ENCODE measurements around the gene PSMA1.
"Not testable (repeated sequence)": the region's sequence is repeated elsewhere in the genome, so short reads cannot be mapped to it uniquely, and the experiment has no call there.

Gene PSMA1

GRCh38 chr11:14519917-14520746 lies at the start of gene PSMA1:
Gene PSMA1 (minus strand): TSS chr11:14520386. CDS start chr11:14520299, 87 bp downstream.
- DNase-seq: peak; percentile 94

- DNase-seq: not testable (repeated sequence)
Measured at GRCh38 chr11:14569516-14569915, 49.3 kb upstream of the PSMA1 start.

- DNase-seq: no peak
Measured at GRCh38 chr11:14567064-14567651, 47.0 kb upstream of the PSMA1 start.

GRCh38 chr11:14566331-14567063 lies 46.3 kb upstream of the PSMA1 start:
- no peak for DNase-seq

- no peak for DNase-seq
Measured at GRCh38 chr11:14565845-14566244, 45.7 kb upstream of the PSMA1 start.

GRCh38 chr11:14555818-14556217 lies 35.6 kb upstream of the PSMA1 start:
- DNase-seq: no peak

- no peak for DNase-seq
Measured at GRCh38 chr11:14554959-14555358, 34.8 kb upstream of the PSMA1 start.

- no peak for DNase-seq
Measured at GRCh38 chr11:14552089-14552488, 31.9 kb upstream of the PSMA1 start.

- DNase-seq: no peak
Measured at GRCh38 chr11:14551380-14551779, 31.2 kb upstream of the PSMA1 start.

- DNase-seq: no peak
Measured at GRCh38 chr11:14549891-14550290, 29.7 kb upstream of the PSMA1 start.

- DNase-seq: no peak
Measured at GRCh38 chr11:14547440-14547839, 27.3 kb upstream of the PSMA1 start.

GRCh38 chr11:14546672-14547071 lies 26.5 kb upstream of the PSMA1 start:
- DNase-seq: no peak

GRCh38 chr11:14544611-14545010 lies 24.4 kb upstream of the PSMA1 start:
- no peak for DNase-seq

- no peak for DNase-seq
Measured at GRCh38 chr11:14543260-14543659, 23.1 kb upstream of the PSMA1 start.

- DNase-seq: no peak
Measured at GRCh38 chr11:14542324-14542723, 22.1 kb upstream of the PSMA1 start.

GRCh38 chr11:14541192-14541947 lies 21.2 kb upstream of the PSMA1 start:
- DNase-seq: no peak

- no peak for DNase-seq
Measured at GRCh38 chr11:14539982-14540421, 19.8 kb upstream of the PSMA1 start.

- no peak for DNase-seq
Measured at GRCh38 chr11:14538926-14539554, 18.9 kb upstream of the PSMA1 start.

GRCh38 chr11:14538271-14538925 lies 18.2 kb upstream of the PSMA1 start:
- no peak for DNase-seq

GRCh38 chr11:14537134-14537599 lies 17.0 kb upstream of the PSMA1 start:
- DNase-seq: peak; percentile 10

- not testable (repeated sequence) for DNase-seq
Measured at GRCh38 chr11:14535166-14535565, 15.0 kb upstream of the PSMA1 start.

GRCh38 chr11:14529951-14530350 lies 9.8 kb upstream of the PSMA1 start:
- DNase-seq: no peak

All from stimulated activated naive CD4-positive, alpha-beta T cell treated with Interleukin-2 at 50 U/mL for 16 hours (primary cell).